ENCODE measurements around the gene CCDC34. TPM values are rescaled to one million over a fixed set of nuclear protein-coding genes. Genes with fewer than 3 reads are reported as not detected.
A peak's percentile ranks its signal among the peaks of the same experiment; 100 is the strongest.

Gene CCDC34
- total RNA-seq, 2 experiments from 2014 or later, result 1.3 to 1.6 TPM

GRCh38 chr11:27363576-27364117 is 632 bp upstream of the CCDC34 start:
- ChIA-PET POLR2A (interaction anchor here (0.7 kb wide), 1 partner anchor 110 kb away, joined by 4 read pairs; no protein-coding TSS in a partner anchor), CTCF (interaction anchor here (1.2 kb wide), 1 partner anchor 133 kb away, joined by 3 read pairs; no protein-coding TSS in a partner anchor)
- Mint-ChIP-seq H3K27ac (peak overlapping the region; percentile 72), H3K27me3 (no peaks in the 10 kb centered on the region), H3K9me3 (no peaks in the 10 kb centered on the region), H3K4me3 (peak overlapping the region; percentile 81), H3K4me1 (ENCODE audit: low read depth) (peaks cover 30% of the 10 kb centered on the region), H3K36me3 (ENCODE audit: low read depth) (no peaks in the 10 kb centered on the region)
- no peak overlapping the region for H3K27ac ChIP-seq (ENCODE audit: low read depth in 1 of 2, low read length in 2 of 2)
- H3K4me1 ChIP-seq (ENCODE audit: insufficient read depth, low read length), result peaks cover 13% of the 10 kb centered on the region
- no peak for DNase-seq
- TF ChIP-seq CTCF (IDR thresholded peaks at IDR 0.05), result no peak
- H3K27me3 ChIP-seq (ENCODE audit: control insufficient read depth in 1 of 2, insufficient read depth in 2 of 2, low read length in 2 of 2), result no peaks in the 10 kb centered on the region
- H3K4me3 ChIP-seq (ENCODE audit: low read length), result peak overlapping the region; percentile 83
- intact Hi-C loops (cut with DNase I, micrococcal nuclease), result loop anchor here (2.0 to 10.0 kb wide), 5 partner anchors 109 to 741 kb away; partner anchors contain the start of genes LGR4 (in 2 of the 2), LIN7C (in 2 of the 2), KIF18A (in 1 of the 2) and METTL15 (in 1 of the 2)
- H3K9me3 ChIP-seq (ENCODE audit: control insufficient read depth in 1 of 2, insufficient read depth in 1 of 2, low read length in 2 of 2), result no peaks in the 10 kb centered on the region
- H3K36me3 ChIP-seq (ENCODE audit: insufficient read depth, low read length), result no peaks in the 10 kb centered on the region
- ATAC-seq (ENCODE audit: poor library complexity), result no peak

GRCh38 chr11:27361649-27362431 is 1.2 kb downstream of the CCDC34 start:
- intact Hi-C loops (cut with DNase I, micrococcal nuclease), result loop anchor here (2.0 to 10.0 kb wide), 5 partner anchors 110 to 743 kb away; partner anchors contain the start of genes LGR4 (in 2 of the 2), LIN7C (in 2 of the 2), KIF18A (in 1 of the 2) and METTL15 (in 1 of the 2)
- ChIA-PET POLR2A (no interaction called here), CTCF (no interaction called here)
- Histone ChIP-seq H3K4me1 (ENCODE audit: insufficient read depth, low read length) (peaks cover 13% of the 10 kb centered on the region), H3K27ac (ENCODE audit: low read depth in 1 of 2, low read length in 2 of 2) (no peak overlapping the region), H3K27me3 (ENCODE audit: control insufficient read depth in 1 of 2, insufficient read depth in 2 of 2, low read length in 2 of 2) (no peaks in the 10 kb centered on the region), H3K4me3 (ENCODE audit: low read length) (no peak overlapping the region), H3K9me3 (ENCODE audit: control insufficient read depth in 1 of 2, insufficient read depth in 1 of 2, low read length in 2 of 2) (no peaks in the 10 kb centered on the region), H3K36me3 (ENCODE audit: insufficient read depth, low read length) (no peaks in the 10 kb centered on the region)
- H3K4me3 Mint-ChIP-seq, result peak overlapping the region; percentile 81
- no peak for TF ChIP-seq CTCF (IDR thresholded peaks at IDR 0.05)
- peak overlapping the region; percentile 72 for H3K27ac Mint-ChIP-seq
- H3K4me1 Mint-ChIP-seq (ENCODE audit: low read depth), result peaks cover 30% of the 10 kb centered on the region
- H3K36me3 Mint-ChIP-seq (ENCODE audit: low read depth), result no peaks in the 10 kb centered on the region
- no peak for ATAC-seq (ENCODE audit: poor library complexity)
- no peak for DNase-seq
- no peaks in the 10 kb centered on the region for H3K27me3 Mint-ChIP-seq
- H3K9me3 Mint-ChIP-seq, result no peaks in the 10 kb centered on the region

GRCh38 chr11:27358296-27358695 is 4.7 kb downstream of the CCDC34 start:
- no peak for TF ChIP-seq CTCF (IDR thresholded peaks at IDR 0.05)

More at GRCh38 chr11:27358296-27358695, 4.7 kb downstream of the CCDC34 start:
- Histone ChIP-seq H3K4me1 (ENCODE audit: insufficient read depth, low read length) (peaks cover 8% of the 10 kb centered on the region), H3K27ac (ENCODE audit: low read depth in 1 of 2, low read length in 2 of 2) (no peak overlapping the region), H3K27me3 (ENCODE audit: control insufficient read depth in 1 of 2, insufficient read depth in 2 of 2, low read length in 2 of 2) (no peaks in the 10 kb centered on the region), H3K9me3 (ENCODE audit: control insufficient read depth in 1 of 2, insufficient read depth in 1 of 2, low read length in 2 of 2) (no peaks in the 10 kb centered on the region), H3K4me3 (ENCODE audit: low read length) (no peak overlapping the region), H3K36me3 (ENCODE audit: insufficient read depth, low read length) (no peaks in the 10 kb centered on the region)
- CTCF ChIA-PET, result no interaction called here
- POLR2A ChIA-PET, result no interaction called here
- no peaks in the 10 kb centered on the region for H3K9me3 Mint-ChIP-seq
- no peak overlapping the region for H3K4me3 Mint-ChIP-seq
- DNase-seq (no peak), ATAC-seq (ENCODE audit: poor library complexity) (no peak)
- H3K4me1 Mint-ChIP-seq (ENCODE audit: low read depth), result peaks cover 23% of the 10 kb centered on the region
- H3K27ac Mint-ChIP-seq, result no peak overlapping the region
- intact Hi-C loops (cut with DNase I, micrococcal nuclease), result no loop called here
- no peaks in the 10 kb centered on the region for H3K36me3 Mint-ChIP-seq (ENCODE audit: low read depth)
- H3K27me3 Mint-ChIP-seq, result no peaks in the 10 kb centered on the region
